PC-9 (cell line): Measurements from ENCODE around the gene CSAG1.

Source experiments
- CTCF ChIP-seq: fragments of 200-600 bp; sonication (generic); conservative IDR thresholded peaks from 2 replicates; pipeline ENCODE4 v1.6.1; 2017; ENCODE audit warnings: mixed run types, antibody characterized with exemption, mild to moderate bottlenecking, moderate library complexity
- EZH2 ChIP-seq: fragments of 200-600 bp; sonication (generic); IDR thresholded peaks from 2 replicates; pipeline ENCODE4 v1.8.0; 2017; ENCODE audit warnings: antibody characterized with exemption, low read depth

- TF ChIP-seq CTCF (no peak), EZH2 (no peak)
Observed at GRCh38 chrX:152725409-152725808, 8.1 kb downstream of the CSAG1 start.
